Mesothelial cell of epicardium (in vitro differentiated cells): ENCODE data around the gene MNT. TPM values are rescaled to one million over a fixed set of nuclear protein-coding genes. Genes with fewer than 3 reads are reported as not detected.
A peak's percentile ranks its signal among the peaks of the same experiment; 100 is the strongest.

Experiments used
- DNase-seq, 2 experiments: peaks; one replicate each; pipeline ENCODE4 v3.0.0; 2021; ENCODE audit warnings: low spot score in 2 of 2; ENCODE audit not compliant: unreplicated experiment in 2 of 2
- H3K27ac Mint-ChIP-seq: 2 replicates; pipeline ENCODE4 v1.8.0; 2021; ENCODE audit warnings: mixed read lengths
- H3K27me3 Mint-ChIP-seq: 2 replicates; pipeline ENCODE4 v1.8.0; 2021; ENCODE audit warnings: low read depth, mixed read lengths
- H3K36me3 Mint-ChIP-seq: 2 replicates; pipeline ENCODE4 v1.8.0; 2021; ENCODE audit warnings: mixed read lengths
- H3K4me1 Mint-ChIP-seq: 2 replicates; pipeline ENCODE4 v1.8.0; 2021; ENCODE audit warnings: mixed read lengths
- H3K4me3 Mint-ChIP-seq: 2 replicates; pipeline ENCODE4 v1.8.0; 2021; ENCODE audit warnings: mild to moderate bottlenecking, moderate library complexity, mixed read lengths
- H3K9me3 Mint-ChIP-seq: 2 replicates; pipeline ENCODE4 v1.8.0; 2021; ENCODE audit warnings: mixed read lengths
- CTCF ChIP-seq: fragments of 200-600 bp; sonication (generic); IDR thresholded peaks from one replicate; pipeline ENCODE4 v1.5.0; 2021; ENCODE audit warnings: antibody characterized with exemption; ENCODE audit not compliant: unreplicated experiment
- total RNA-seq: library from RNA; stranded (reverse); gene quantifications from 3 replicates; pipeline ENCODE4 v1.2.1, GENCODE V29; 2021

The MNT gene
- total RNA-seq, 1 donor from 2014 or later, result 49.1 TPM

GRCh38 chr17:2396568-2397246 is 4.2 kb downstream of the MNT start:
- Mint-ChIP-seq H3K36me3 (no peaks in the 10 kb centered on the region), H3K9me3 (no peaks in the 10 kb centered on the region), H3K27me3 (no peaks in the 10 kb centered on the region), H3K27ac (peak overlapping the region; percentile 99), H3K4me1 (peaks cover 50% of the 10 kb centered on the region), H3K4me3 (peak overlapping the region; percentile 98)
- DNase-seq, result peak; percentile 67 to 80
- no peak for TF ChIP-seq CTCF

- Mint-ChIP-seq H3K27me3 (no peaks in the 10 kb centered on the region), H3K4me1 (peaks cover 53% of the 10 kb centered on the region), H3K27ac (peak overlapping the region; percentile 88), H3K4me3 (peak overlapping the region; percentile 98), H3K36me3 (no peaks in the 10 kb centered on the region), H3K9me3 (no peaks in the 10 kb centered on the region)
- no peak for DNase-seq
- no peak for TF ChIP-seq CTCF
Observed at GRCh38 chr17:2396192-2396567, 4.7 kb downstream of the MNT start.

- DNase-seq, result no peak
- H3K36me3 Mint-ChIP-seq, result no peaks in the 10 kb centered on the region
- no peaks in the 10 kb centered on the region for H3K27me3 Mint-ChIP-seq
- peak overlapping the region; percentile 88 for H3K27ac Mint-ChIP-seq
- H3K4me1 Mint-ChIP-seq, result peaks cover 55% of the 10 kb centered on the region
- no peak for TF ChIP-seq CTCF
- peak overlapping the region; percentile 98 for H3K4me3 Mint-ChIP-seq
- no peaks in the 10 kb centered on the region for H3K9me3 Mint-ChIP-seq
Observed at GRCh38 chr17:2395258-2396181, 5.3 kb downstream of the MNT start.

- Mint-ChIP-seq H3K4me3 (no peak overlapping the region), H3K27ac (peak overlapping the region; percentile 34), H3K27me3 (no peaks in the 10 kb centered on the region), H3K4me1 (peaks cover 56% of the 10 kb centered on the region), H3K9me3 (no peaks in the 10 kb centered on the region), H3K36me3 (no peaks in the 10 kb centered on the region)
- no peak for TF ChIP-seq CTCF
- DNase-seq, result no peak
Observed at GRCh38 chr17:2394775-2395201, 6.1 kb downstream of the MNT start.

GRCh38 chr17:2393954-2394749 is 6.7 kb downstream of the MNT start:
- no peaks in the 10 kb centered on the region for H3K9me3 Mint-ChIP-seq
- H3K36me3 Mint-ChIP-seq, result no peaks in the 10 kb centered on the region
- peak overlapping the region; percentile 86 for H3K27ac Mint-ChIP-seq
- no peak for DNase-seq
- H3K4me3 Mint-ChIP-seq, result peak overlapping the region; percentile 68
- no peaks in the 10 kb centered on the region for H3K27me3 Mint-ChIP-seq
- H3K4me1 Mint-ChIP-seq, result peaks cover 54% of the 10 kb centered on the region
- TF ChIP-seq CTCF, result no peak
